Panc1 (cell line): Measurements from ENCODE around the gene GDI2. TPM values are rescaled to one million over a fixed set of nuclear protein-coding genes. Genes with fewer than 3 reads are reported as not detected.

Experiments used
- ATAC-seq: fragments of 200-7000 bp; cut with Tn5 transposase; 2 replicates; pipeline ENCODE4 v1.9.1; 2020; ENCODE audit warnings: mild to moderate bottlenecking, moderate library complexity
- BruUV-seq: library from RNA; stranded (reverse); fragments of 400-500 nt; replicated peaks from 2 replicates; lab custom pipeline; 2021; lab: Mats Ljungman, UMichigan
- CTCF ChIA-PET: fragments of 300-600 bp; sonication (Branson Sonifier 250); formaldehyde crosslinking; loops from one replicate; lab custom pipeline; 2022; ENCODE audit warnings: antibody characterized with exemption; lab: Charles Lee
- POLR2A ChIA-PET: fragments of 300-600 bp; sonication (Branson Sonifier 250); formaldehyde crosslinking; loops from one replicate; lab custom pipeline; 2022; ENCODE audit warnings: antibody characterized with exemption; lab: Charles Lee
- DNase-seq: peaks from one replicate; pipeline ENCODE4 v3.0.0-alpha.2; 2010; ENCODE audit warnings: low read depth, low spot score
- H3K27ac ChIP-seq: 2 replicates; pipeline ENCODE4 v1.5.1; 2011; ENCODE audit warnings: mild to moderate bottlenecking, low read length, inconsistent platforms
- H3K27me3 ChIP-seq: fragments of 200-500 bp; sonication (Bioruptor generic); 2 replicates; pipeline ENCODE4 v1.6.0; 2014; ENCODE audit warnings: low read length, inconsistent platforms; ENCODE audit not compliant: control insufficient read depth, insufficient read depth
- H3K36me3 ChIP-seq: fragments of 200-500 bp; sonication (Bioruptor generic); 2 replicates; pipeline ENCODE4 v1.5.1; 2014; ENCODE audit warnings: inconsistent platforms, mild to moderate bottlenecking, low read length, moderate library complexity; ENCODE audit not compliant: control insufficient read depth, insufficient read depth
- H3K4me1 ChIP-seq: 2 replicates; pipeline ENCODE4 v1.5.1; 2011; ENCODE audit warnings: inconsistent platforms, mild to moderate bottlenecking, low read length, moderate library complexity; ENCODE audit not compliant: control insufficient read depth, insufficient read depth
- H3K4me3 ChIP-seq, 2 experiments: 2 replicates each; pipeline ENCODE4 v1.5.1; 2011 to 2012; ENCODE audit warnings: low read depth in 2 of 2, low read length in 2 of 2, mild to moderate bottlenecking in 2 of 2, inconsistent platforms in 1 of 2, moderate library complexity in 1 of 2
- H3K9me3 ChIP-seq: fragments of 200-500 bp; sonication (Bioruptor generic); 2 replicates; pipeline ENCODE4 v1.5.1; 2014; ENCODE audit warnings: low read depth, mild to moderate bottlenecking, inconsistent platforms, low read length, moderate library complexity; ENCODE audit not compliant: control insufficient read depth, insufficient read depth
- CTCF ChIP-seq: fragments of 450-650 bp; IDR thresholded peaks from 2 replicates; pipeline ENCODE4 v1.5.1; 2017; ENCODE audit warnings: mild to moderate bottlenecking
- POLR2AphosphoS5 ChIP-seq: IDR thresholded peaks from 2 replicates; pipeline ENCODE4 v1.6.1; 2012; ENCODE audit warnings: mild to moderate bottlenecking, low read depth, low read length, moderate library complexity
- SIN3A ChIP-seq: IDR thresholded peaks from 2 replicates; pipeline ENCODE4 v1.6.1; 2012; ENCODE audit warnings: low read depth, mild to moderate bottlenecking, low read length, moderate library complexity, borderline replicate concordance; ENCODE audit not compliant: insufficient read depth
- TCF7L2 ChIP-seq: IDR thresholded peaks from 2 replicates; pipeline ENCODE4 v1.6.1; 2011; ENCODE audit warnings: mild to moderate bottlenecking, low read depth, low read length, inconsistent platforms
- in situ Hi-C: cut with HindIII; loops from 2 replicates; pipeline ENCODE4 v1.10.0; 2016; ENCODE audit warnings: low sequenced_read_pairs, low pct_unique_long_range_greater_than_20kb
- intact Hi-C: fragments of 100-400 bp; cut with micrococcal nuclease; formaldehyde crosslinking; loops from one replicate; pipeline ENCODE4 v1.10.0; 2022; ENCODE audit not compliant: unreplicated experiment
- total RNA-seq: library from RNA; stranded (reverse); gene quantifications from one replicate; pipeline ENCODE4 v1.2.1, GENCODE V29; 2021; ENCODE audit not compliant: unreplicated experiment
- TF ChIP-seq, protein P1 (sequence below), 2 experiments: IDR thresholded peaks; 2 replicates each; pipeline ENCODE4 v1.6.1; 2011 to 2012; ENCODE audit warnings: low read depth in 2 of 2, control low read depth in 1 of 2, low read length in 1 of 2, mild to moderate bottlenecking in 1 of 2, moderate library complexity in 1 of 2; ENCODE audit not compliant: insufficient read depth in 1 of 2

GDI2 gene
- total RNA-seq, 1 experiment from 2014 or later = 130 TPM

GRCh38 chr10:5830629-5831445 lies 17.6 kb upstream of the GDI2 start:
- POLR2A ChIA-PET = no interaction called here
- CTCF ChIA-PET = no interaction called here
- DNase-seq (no peak), ATAC-seq (no peak)
- Histone ChIP-seq H3K4me3 (no peak overlapping the region), H3K4me1 (no peaks in the 10 kb centered on the region), H3K27me3 (no peaks in the 10 kb centered on the region), H3K27ac (no peak overlapping the region), H3K36me3 (no peaks in the 10 kb centered on the region), H3K9me3 (no peaks in the 10 kb centered on the region)
- BruUV-seq = no TSS peak
- in situ Hi-C loops = no loop called here
- intact Hi-C loops = no loop called here
- no peak for TF ChIP-seq SIN3A

GRCh38 chr10:5829267-5829666 lies 16.0 kb upstream of the GDI2 start:
- no peak for TF ChIP-seq POLR2AphosphoS5
- TF ChIP-seq CTCF = no peak
- no peak for TF ChIP-seq TCF7L2
- TF ChIP-seq, protein P1, sequence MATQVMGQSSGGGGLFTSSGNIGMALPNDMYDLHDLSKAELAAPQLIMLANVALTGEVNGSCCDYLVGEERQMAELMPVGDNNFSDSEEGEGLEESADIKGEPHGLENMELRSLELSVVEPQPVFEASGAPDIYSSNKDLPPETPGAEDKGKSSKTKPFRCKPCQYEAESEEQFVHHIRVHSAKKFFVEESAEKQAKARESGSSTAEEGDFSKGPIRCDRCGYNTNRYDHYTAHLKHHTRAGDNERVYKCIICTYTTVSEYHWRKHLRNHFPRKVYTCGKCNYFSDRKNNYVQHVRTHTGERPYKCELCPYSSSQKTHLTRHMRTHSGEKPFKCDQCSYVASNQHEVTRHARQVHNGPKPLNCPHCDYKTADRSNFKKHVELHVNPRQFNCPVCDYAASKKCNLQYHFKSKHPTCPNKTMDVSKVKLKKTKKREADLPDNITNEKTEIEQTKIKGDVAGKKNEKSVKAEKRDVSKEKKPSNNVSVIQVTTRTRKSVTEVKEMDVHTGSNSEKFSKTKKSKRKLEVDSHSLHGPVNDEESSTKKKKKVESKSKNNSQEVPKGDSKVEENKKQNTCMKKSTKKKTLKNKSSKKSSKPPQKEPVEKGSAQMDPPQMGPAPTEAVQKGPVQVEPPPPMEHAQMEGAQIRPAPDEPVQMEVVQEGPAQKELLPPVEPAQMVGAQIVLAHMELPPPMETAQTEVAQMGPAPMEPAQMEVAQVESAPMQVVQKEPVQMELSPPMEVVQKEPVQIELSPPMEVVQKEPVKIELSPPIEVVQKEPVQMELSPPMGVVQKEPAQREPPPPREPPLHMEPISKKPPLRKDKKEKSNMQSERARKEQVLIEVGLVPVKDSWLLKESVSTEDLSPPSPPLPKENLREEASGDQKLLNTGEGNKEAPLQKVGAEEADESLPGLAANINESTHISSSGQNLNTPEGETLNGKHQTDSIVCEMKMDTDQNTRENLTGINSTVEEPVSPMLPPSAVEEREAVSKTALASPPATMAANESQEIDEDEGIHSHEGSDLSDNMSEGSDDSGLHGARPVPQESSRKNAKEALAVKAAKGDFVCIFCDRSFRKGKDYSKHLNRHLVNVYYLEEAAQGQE (IDR thresholded peaks at IDR 0.05; ENCODE audit: insufficient read depth in 1 of 2, low read depth in 2 of 2, low read length in 1 of 2) = no peak
- no peak for TF ChIP-seq SIN3A

GRCh38 chr10:5828725-5829124 lies 15.5 kb upstream of the GDI2 start:
- DNase-seq = no peak
- no TSS peak for BruUV-seq
- ChIA-PET CTCF (no interaction called here), POLR2A (no interaction called here)
- TF ChIP-seq, protein P1 (IDR thresholded peaks at IDR 0.05; ENCODE audit: insufficient read depth in 1 of 2, low read depth in 2 of 2, low read length in 1 of 2) = no peak
- TF ChIP-seq SIN3A (no peak), CTCF (no peak), POLR2AphosphoS5 (no peak), TCF7L2 (no peak)
- H3K36me3 ChIP-seq = no peaks in the 10 kb centered on the region
- in situ Hi-C loops = no loop called here
- H3K4me3 ChIP-seq = no peak overlapping the region
- no peaks in the 10 kb centered on the region for H3K27me3 ChIP-seq
- intact Hi-C loops = no loop called here
- ATAC-seq = no peak
- no peaks in the 10 kb centered on the region for H3K4me1 ChIP-seq
- no peak overlapping the region for H3K27ac ChIP-seq
- H3K9me3 ChIP-seq = no peaks in the 10 kb centered on the region

More at GRCh38 chr10:5829267-5829666, 16.0 kb upstream of the GDI2 start:
- POLR2A ChIA-PET = no interaction called here
- H3K27ac ChIP-seq = no peak overlapping the region
- H3K27me3 ChIP-seq = no peaks in the 10 kb centered on the region
- CTCF ChIA-PET = no interaction called here
- no peaks in the 10 kb centered on the region for H3K4me1 ChIP-seq
- ATAC-seq (no peak), DNase-seq (no peak)
- no TSS peak for BruUV-seq
- H3K4me3 ChIP-seq = no peak overlapping the region
- in situ Hi-C loops (no loop called here), intact Hi-C loops (no loop called here)
- no peaks in the 10 kb centered on the region for H3K36me3 ChIP-seq
- no peaks in the 10 kb centered on the region for H3K9me3 ChIP-seq
